ENCODE data around the gene SPTBN2. TPM values are rescaled to one million over a fixed set of nuclear protein-coding genes. Genes with fewer than 3 reads are reported as not detected.

Gene SPTBN2
- total RNA-seq, result 1.1 TPM
- long read RNA-seq, result 0 reads

DNA sequence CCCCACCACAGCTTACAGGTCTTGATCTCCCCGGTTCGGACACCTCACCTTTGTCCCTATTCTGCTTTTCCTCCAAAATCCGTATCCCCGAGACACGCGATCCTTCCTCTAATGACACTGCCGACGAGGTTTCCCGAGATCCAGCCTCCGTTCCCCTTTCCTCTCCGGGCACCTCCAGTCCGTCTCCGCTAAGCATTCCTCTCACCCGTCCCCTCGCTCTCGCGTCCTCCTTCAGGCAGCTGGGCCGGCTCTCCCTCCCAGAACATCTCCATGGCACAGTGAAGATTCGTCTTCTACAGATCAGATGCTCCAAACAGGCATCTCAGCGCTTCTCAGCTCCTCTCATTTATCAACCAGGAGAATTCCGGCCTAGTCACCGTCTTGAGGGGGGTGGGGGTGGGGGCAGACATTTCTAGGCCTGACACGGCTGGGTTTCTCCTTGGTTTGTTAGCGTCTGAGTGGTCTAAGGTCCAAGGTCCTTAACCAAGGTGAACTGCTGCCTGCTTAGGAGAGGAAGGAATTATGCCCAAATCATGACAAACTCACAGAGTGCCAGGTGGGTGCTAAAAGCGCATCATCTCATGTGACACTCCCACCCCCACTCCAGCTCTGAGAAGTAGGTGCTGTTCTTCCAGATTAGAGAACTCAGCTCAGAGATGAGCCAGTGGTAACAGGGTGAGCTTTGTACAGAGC is at the start of gene SPTBN2:
Gene SPTBN2, minus strand, starts transcription at position 524 of the 693 bp plus-strand sequence. CDS start 7,976 bp downstream, outside the sequence.
- intact Hi-C loops (cut with micrococcal nuclease), result no loop called here
- no peak for ATAC-seq
- no peak for DNase-seq

GRCh38 chr11:66768818-66769217 is 39.8 kb upstream of the SPTBN2 start:
- ATAC-seq (peak; percentile 24), DNase-seq (no peak)

GRCh38 chr11:66768088-66768521 is 39.1 kb upstream of the SPTBN2 start:
- ATAC-seq (peak; percentile 74), DNase-seq (no peak)
- intact Hi-C loops (cut with micrococcal nuclease), result loop anchor here (10.0 kb wide), 1 partner anchor 47 kb away; no protein-coding TSS in a partner anchor

More at GRCh38 chr11:66768818-66769217, 39.8 kb upstream of the SPTBN2 start:
- intact Hi-C loops (cut with micrococcal nuclease), result loop anchor here (10.0 kb wide), 1 partner anchor 46 kb away; no protein-coding TSS in a partner anchor

- no peak for ATAC-seq
- no peak for DNase-seq
- intact Hi-C loops (cut with micrococcal nuclease), result loop anchor here (10.0 kb wide), 1 partner anchor 47 kb away; no protein-coding TSS in a partner anchor
Measured at GRCh38 chr11:66767666-66768065, 38.6 kb upstream of the SPTBN2 start.

GRCh38 chr11:66766681-66767080 is 37.7 kb upstream of the SPTBN2 start:
- intact Hi-C loops (cut with micrococcal nuclease), result loop anchor here (10.0 kb wide), 1 partner anchor 48 kb away; no protein-coding TSS in a partner anchor
- ATAC-seq, result no peak
- no peak for DNase-seq

GRCh38 chr11:66762088-66762487 is 33.1 kb upstream of the SPTBN2 start:
- intact Hi-C loops (cut with micrococcal nuclease), result loop anchor here (10.0 kb wide), 1 partner anchor 53 kb away; no protein-coding TSS in a partner anchor
- DNase-seq (no peak), ATAC-seq (no peak)

DNA sequence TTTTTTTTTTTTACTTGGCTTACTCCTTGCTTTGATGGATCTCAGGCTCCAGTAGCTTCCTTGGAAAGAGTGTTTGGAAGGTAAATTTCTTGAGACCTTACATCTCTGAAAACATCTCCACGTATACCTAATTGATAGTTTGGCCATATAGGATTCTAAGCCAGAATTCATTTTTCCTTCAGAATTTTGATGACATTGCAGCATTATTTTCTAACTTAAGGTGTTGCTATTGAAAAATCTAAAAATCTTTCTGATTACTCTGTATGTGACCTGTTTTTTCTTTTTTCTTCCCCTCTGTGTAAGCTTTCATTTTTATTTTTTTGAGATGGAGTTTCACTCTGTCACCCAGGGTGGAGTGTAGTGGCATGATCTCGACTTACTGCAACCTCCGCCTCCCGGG is 23.1 kb upstream of the SPTBN2 start:
- no peak for ATAC-seq
- intact Hi-C loops (cut with micrococcal nuclease), result no loop called here

GRCh38 chr11:66749091-66749490 is 20.1 kb upstream of the SPTBN2 start:
- intact Hi-C loops (cut with micrococcal nuclease), result no loop called here
- DNase-seq, result no peak

More for the DNA sequence above, 23.1 kb upstream of the SPTBN2 start:
- no peak for DNase-seq

GRCh38 chr11:66747480-66747879 is 18.5 kb upstream of the SPTBN2 start:
- ATAC-seq, result no peak

More at GRCh38 chr11:66749091-66749490, 20.1 kb upstream of the SPTBN2 start:
- no peak for ATAC-seq

DNA sequence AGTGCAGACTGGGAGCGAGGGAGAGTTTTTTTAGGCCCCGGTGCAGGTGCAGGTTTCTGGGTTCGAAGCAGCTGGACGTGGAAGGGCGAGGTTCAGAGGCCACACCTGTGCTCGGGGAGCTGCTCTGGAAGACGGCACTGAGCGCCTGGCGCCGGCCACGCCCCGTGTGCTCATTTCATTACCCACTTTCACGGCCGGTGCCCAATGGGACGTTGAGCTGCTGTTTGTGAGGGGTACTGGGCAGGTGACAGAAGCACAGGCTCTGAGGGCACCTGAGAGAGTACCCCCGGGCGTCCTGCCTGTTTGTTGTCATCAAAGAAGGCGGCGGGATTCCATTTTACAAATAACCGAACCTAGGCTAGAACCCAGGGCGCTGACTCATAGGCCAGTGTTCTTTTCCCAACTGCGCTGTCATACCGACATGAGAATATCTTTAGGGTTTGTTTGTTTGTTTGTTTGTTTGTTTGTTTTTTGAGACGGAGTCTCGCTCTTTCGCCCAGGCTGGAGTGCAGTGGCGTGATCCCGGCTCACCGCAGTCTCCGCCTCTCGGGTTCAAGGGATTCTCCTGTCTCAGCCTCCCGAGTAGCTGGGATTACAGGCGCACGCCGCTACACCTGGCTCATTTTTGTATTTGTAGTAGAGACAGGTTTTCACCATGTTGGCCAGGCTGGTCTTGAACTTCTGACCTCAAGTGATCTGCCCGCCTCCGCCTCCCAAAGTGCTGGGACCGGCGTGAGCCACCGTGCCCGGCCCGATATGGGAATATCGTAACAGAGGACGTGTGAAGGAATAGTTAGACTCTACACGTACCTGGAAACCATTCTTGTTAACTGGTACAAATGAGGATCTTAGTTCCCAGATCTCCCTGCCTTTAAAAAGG is 16.6 kb upstream of the SPTBN2 start:
- intact Hi-C loops (cut with micrococcal nuclease), result no loop called here
- DNase-seq, result peak; percentile 44

More at GRCh38 chr11:66747480-66747879, 18.5 kb upstream of the SPTBN2 start:
- intact Hi-C loops (cut with micrococcal nuclease), result no loop called here
- DNase-seq, result no peak

GRCh38 chr11:66744485-66745355 is 15.7 kb upstream of the SPTBN2 start:
- DNase-seq, result peak; percentile 91
- ATAC-seq, result peak; percentile 99
- intact Hi-C loops (cut with micrococcal nuclease), result no loop called here

More for the DNA sequence above, 16.6 kb upstream of the SPTBN2 start:
- peak; percentile 23 for ATAC-seq

DNA sequence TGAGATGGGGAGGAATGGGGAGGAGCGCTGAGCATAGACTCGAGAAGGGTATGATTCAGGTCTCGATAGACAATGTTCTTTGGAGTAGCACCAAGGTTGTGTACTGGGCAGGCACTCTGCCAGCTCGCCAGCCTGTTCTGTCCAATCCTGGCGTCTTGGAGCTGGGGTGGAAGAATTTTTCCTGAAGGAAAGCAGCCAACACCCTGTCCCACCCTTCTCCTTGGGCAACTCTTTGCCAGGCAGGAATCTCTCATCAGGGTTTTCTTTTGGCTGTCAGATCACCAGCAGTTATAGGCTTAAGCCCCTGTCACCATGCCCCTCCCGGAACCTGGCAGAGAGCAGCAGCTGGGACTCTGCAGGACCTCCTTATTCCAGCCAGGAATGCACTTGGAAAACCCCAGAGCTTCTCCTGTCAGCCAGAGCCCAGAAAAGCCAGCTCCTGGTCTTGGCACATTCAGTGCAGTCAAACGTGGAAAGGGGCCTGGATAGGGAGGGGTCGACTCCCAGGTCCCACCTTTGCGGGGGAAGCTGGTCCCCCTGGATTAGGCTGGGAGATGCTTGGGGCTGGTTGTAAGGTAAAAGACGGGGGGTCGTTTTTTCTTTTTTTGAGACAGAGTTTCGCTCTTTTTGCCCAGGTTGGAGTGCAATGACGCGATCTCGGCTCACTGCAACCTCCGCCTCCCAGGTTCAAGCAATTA is 14.4 kb upstream of the SPTBN2 start:
- intact Hi-C loops (cut with micrococcal nuclease), result no loop called here
- DNase-seq (no peak), ATAC-seq (no peak)

DNA sequence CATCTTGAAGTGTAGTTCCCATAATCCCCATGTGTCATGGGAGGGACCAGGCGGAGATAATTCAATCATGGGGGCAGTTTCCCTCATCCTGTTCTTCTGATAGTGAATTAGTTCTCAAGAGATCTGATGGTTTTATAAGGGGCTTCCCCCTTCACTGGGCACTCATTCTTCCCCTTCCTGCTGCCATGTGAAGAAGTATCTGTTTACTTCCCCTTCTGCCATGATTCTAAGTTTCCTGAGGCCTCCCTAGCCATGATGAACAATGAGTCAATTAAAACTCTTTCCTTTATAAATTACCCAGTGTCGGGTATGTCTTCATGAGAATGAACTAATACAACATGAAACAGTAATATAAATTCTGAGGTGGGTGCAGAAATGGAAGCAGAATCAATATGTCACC is 12.1 kb upstream of the SPTBN2 start:
- DNase-seq (no peak), ATAC-seq (no peak)
- intact Hi-C loops (cut with micrococcal nuclease), result no loop called here

- DNase-seq, result no peak
- intact Hi-C loops (cut with micrococcal nuclease), result no loop called here
Measured at GRCh38 chr11:66739983-66740382, 11.0 kb upstream of the SPTBN2 start.

GRCh38 chr11:66734215-66734614 is 5.2 kb upstream of the SPTBN2 start:
- intact Hi-C loops (cut with micrococcal nuclease), result no loop called here
- DNase-seq (no peak), ATAC-seq (no peak)

More at GRCh38 chr11:66739983-66740382, 11.0 kb upstream of the SPTBN2 start:
- ATAC-seq, result no peak

DNA sequence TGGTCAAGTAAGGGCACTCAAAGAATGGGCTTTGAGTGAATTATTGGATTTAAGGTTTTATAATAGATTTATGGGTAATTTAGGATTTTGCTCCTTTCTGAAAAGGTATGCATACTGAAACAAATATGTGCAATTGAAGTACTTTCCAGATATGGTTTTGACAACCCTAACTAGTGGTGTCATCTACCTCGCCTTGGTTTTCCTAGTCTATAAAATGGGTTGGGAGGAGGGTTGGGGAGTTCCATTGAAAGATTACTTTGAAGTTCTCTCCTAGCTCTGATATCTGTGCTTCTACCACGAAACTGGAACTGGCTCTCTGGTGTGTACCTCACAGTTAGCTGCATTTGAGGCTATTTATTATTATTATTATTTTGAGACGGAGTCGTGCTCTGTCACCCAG is 431 bp upstream of the SPTBN2 start:
- intact Hi-C loops (cut with micrococcal nuclease), result no loop called here
- no peak for ATAC-seq
- DNase-seq, result no peak

DNA sequence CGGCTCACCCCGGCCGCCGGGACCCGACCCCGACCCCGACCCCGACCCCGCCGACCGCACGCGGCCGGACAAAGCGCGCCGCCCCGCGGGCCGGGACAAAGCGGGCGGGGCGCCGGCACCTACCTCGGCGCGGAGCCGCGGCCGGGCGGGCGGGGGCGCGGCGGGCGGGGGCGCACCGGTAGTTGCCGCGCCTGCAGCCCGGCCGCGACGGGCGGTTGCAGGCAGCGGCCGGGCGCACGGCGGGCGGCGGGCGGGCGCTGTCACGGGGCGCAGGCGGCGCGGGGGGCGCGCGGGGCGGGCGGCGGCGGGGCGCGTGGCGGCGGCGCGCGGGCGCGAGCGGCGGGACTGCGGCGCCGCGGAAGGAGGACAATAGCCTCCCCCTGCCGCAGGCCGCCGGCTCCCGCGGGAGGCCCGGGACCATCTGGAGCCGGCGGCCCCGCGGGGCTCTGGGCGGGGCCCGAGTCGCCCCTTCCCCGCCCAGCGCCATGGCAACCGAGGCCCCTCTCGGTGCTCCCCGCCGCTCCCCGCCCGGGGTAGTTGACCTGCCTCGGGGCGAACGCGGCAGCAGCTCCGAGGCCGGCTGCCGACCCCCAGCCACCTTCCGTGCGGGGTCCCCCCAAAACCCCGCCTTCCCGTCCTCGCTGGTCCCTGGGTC is 851 bp downstream of the SPTBN2 start:
- peak; percentile 28 for ATAC-seq
- no peak for DNase-seq
- intact Hi-C loops (cut with micrococcal nuclease), result no loop called here
